GM21576 (cell line): ENCODE measurements around the gene CD68.

ENCODE experiments used
- ATAC-seq: cut with Tn5 transposase; IDR thresholded peaks from one replicate; pipeline ENCODE4 v1.9.1; 2021; ENCODE audit warnings: mild to moderate bottlenecking, moderate library complexity; ENCODE audit not compliant: unreplicated experiment

CD68 gene

DNA sequence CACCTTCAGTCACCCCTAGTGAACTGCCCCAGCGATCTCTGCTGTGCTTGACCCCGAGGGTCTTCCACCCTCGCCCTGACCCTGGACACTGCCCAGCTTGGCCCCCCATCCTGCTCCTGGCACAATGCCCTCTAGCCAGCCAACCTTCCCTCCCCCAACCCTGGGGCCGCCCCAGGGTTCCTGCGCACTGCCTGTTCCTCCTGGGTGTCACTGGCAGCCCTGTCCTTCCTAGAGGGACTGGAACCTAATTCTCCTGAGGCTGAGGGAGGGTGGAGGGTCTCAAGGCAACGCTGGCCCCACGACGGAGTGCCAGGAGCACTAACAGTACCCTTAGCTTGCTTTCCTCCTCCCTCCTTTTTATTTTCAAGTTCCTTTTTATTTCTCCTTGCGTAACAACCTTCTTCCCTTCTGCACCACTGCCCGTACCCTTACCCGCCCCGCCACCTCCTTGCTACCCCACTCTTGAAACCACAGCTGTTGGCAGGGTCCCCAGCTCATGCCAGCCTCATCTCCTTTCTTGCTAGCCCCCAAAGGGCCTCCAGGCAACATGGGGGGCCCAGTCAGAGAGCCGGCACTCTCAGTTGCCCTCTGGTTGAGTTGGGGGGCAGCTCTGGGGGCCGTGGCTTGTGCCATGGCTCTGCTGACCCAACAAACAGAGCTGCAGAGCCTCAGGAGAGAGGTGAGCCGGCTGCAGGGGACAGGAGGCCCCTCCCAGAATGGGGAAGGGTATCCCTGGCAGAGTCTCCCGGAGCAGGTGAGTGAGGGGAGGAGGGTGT, 20.7 kb upstream of the CD68 start, which contains the start of gene TNFSF13:
Gene TNFSF13, plus strand, starts transcription at position 207 of the 776 bp plus-strand sequence. Its CDS starts 290 bp downstream, at position 497.
- no peak for ATAC-seq

DNA sequence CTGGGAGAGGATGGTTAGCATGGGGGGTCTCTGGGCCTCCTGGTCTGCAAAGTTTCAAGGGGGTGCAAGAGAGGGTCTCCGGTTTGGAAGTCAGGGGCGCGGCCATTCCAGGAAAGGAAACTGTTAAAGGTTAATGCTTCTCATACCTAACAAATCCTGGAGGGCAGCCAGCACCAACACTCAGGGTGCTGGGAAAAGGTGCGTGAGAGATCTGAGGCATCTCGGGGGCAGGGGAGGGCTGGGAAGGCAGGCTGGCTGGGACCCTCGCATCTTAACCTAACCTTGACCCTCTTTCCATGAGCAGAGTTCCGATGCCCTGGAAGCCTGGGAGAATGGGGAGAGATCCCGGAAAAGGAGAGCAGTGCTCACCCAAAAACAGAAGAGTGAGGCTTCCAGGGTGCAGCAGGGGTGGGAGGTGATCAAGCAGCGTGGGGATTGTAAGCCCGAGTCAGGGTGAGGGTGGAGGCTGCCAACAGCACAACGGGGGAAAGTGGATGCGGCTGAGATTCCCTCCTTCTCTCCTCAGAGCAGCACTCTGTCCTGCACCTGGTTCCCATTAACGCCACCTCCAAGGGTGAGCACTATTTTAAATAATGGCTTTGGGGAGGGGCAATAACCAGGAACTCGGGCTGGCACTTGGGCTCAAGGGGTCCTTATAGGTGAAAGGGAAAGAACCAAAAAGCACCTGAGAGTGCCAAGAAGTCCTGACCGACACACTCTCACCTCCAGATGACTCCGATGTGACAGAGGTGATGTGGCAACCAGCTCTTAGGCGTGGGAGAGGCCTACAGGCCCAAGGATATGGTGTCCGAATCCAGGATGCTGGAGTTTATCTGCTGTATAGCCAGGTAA, 19.9 kb upstream of the CD68 start:
- no peak for ATAC-seq

DNA sequence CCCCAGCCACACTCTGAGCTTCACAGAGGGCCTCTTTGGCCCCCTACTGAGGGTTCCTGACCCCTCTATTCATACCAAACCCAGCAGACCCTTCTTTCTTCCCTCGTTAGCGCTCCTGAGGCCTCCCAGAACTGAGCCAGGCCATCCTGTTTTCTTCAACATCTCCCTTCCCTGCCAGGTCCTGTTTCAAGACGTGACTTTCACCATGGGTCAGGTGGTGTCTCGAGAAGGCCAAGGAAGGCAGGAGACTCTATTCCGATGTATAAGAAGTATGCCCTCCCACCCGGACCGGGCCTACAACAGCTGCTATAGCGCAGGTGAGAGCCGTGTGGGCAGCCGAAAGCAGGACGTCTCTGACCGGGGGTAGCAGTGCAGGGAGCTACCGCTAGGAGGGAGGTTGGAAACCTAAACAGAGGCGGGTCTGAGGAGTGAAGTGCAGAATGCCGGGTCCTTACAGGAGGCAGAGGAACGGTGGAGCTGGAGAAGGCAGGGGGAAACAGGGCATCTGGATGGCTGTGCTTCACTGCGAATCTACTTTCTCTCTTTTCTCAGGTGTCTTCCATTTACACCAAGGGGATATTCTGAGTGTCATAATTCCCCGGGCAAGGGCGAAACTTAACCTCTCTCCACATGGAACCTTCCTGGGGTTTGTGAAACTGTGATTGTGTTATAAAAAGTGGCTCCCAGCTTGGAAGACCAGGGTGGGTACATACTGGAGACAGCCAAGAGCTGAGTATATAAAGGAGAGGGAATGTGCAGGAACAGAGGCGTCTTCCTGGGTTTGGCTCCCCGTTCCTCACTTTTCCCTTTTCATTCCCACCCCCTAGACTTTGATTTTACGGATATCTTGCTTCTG, 19.0 kb upstream of the CD68 start:
- no peak for ATAC-seq

DNA sequence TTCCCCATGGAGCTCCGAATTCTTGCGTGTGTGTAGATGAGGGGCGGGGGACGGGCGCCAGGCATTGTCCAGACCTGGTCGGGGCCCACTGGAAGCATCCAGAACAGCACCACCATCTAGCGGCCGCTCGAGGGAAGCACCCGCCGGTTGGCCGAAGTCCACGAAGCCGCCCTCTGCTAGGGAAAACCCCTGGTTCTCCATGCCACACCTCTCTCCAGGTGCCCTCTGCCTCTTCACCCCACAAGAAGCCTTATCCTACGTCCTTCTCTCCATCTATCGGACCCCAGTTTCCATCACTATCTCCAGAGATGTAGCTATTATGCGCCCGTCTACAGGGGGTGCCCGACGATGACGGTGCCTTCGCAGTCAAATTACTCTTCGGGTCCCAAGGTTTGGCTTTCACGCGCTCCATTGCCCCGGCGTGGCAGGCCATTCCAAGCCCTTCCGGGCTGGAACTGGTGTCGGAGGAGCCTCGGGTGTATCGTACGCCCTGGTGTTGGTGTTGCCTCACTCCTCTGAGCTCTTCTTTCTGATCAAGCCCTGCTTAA, 18.3 kb upstream of the CD68 start:
- peak; percentile 46 for ATAC-seq

DNA sequence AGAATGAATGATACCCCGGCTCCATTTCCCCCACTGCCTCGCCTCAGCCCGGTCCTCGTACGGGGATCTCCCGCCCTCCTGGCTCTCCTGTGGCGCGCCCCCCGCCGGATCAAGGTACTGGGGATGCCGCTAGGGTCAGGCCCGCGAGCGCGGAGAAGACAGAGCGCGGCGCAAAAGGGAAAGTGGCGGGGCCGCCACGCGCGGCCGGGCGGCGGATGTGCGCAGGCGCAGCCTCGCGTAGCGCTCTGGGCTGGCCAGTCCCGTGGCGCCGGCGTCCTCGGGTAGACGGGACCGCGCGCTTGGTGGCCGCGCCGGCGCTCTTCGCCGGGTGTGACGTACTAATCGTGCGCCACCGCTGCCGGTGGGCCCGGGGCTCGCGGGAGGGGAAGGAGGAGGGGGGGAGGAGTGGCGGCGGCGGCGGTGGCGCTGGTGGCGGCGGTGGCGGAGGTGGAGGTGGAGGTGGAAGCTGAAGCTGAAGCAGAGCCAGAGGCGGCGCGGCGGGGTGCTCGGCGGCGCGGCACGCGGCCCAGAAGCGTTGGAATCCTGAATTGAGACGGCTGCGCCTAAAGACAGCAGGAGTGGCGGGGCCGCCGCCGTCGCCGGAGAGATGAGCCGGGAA, 17.7 kb upstream of the CD68 start, which contains the start of gene SENP3:
Gene SENP3, plus strand, starts transcription at position 331 of the 619 bp plus-strand sequence. CDS start 1,158 bp downstream, outside the sequence.
- ATAC-seq, result peak; percentile 48

DNA sequence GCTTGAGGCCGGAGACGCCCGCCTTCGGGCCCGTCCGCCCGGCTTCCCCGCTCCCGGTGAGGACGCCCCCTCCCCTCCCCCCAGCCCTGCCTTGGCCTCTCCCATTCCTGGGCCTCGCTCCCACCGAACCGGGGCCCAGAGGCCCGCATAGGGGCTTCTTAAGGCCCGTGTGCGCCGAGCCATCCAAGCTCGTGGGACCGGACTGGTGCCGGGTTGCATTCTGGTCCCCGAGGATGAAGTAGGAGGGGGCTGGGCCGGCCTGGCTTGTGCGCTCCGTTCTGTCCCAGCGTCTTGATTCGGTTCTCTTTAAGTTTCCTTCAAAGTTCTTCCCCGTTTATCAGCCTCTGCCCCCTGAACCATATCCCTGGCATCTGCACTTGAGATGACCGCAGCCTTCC, 17.2 kb upstream of the CD68 start:
- peak; percentile 2 for ATAC-seq

DNA sequence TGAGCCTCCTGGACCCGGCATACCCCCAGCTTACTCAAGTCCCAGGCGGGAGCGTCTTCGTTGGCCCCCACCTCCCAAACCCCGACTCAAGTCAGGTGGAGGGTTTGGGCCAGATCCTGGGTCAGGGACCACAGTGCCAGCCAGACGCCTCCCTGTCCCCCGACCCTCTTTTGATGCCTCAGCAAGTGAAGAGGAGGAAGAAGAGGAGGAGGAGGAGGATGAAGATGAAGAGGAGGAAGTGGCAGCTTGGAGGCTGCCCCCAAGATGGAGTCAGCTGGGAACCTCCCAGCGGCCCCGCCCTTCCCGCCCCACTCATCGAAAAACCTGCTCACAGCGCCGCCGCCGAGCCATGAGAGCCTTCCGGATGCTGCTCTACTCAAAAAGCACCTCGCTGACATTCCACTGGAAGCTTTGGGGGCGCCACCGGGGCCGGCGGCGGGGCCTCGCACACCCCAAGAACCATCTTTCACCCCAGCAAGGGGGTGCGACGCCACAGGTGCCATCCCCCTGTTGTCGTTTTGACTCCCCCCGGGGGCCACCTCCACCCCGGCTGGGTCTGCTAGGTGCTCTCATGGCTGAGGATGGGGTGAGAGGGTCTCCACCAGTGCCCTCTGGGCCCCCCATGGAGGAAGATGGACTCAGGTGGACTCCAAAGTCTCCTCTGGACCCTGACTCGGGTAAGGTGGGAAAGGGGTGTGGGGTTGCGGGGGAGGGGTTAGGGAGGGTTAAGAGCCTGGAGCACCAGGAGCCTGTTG, 16.1 kb upstream of the CD68 start:
- ATAC-seq, result no peak

DNA sequence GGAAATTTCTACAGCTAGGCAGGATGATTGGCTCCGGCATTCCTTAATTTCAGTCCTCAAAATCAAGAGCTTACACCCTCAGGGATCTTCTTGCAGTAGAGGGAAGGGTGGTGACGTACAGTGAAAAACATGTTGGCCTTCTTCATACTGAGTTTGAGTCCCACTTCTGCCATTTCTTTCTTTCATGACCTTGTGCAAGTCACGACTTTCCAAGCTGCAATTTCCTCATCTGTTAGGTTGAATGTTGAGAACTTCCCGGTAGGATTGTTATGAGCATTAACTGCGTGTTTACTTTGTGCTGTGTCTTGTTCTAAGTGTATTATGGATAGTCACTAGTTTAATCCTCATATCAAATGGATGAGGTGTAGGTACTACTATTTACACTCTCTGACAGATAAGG, 9.9 kb upstream of the CD68 start:
- no peak for ATAC-seq

DNA sequence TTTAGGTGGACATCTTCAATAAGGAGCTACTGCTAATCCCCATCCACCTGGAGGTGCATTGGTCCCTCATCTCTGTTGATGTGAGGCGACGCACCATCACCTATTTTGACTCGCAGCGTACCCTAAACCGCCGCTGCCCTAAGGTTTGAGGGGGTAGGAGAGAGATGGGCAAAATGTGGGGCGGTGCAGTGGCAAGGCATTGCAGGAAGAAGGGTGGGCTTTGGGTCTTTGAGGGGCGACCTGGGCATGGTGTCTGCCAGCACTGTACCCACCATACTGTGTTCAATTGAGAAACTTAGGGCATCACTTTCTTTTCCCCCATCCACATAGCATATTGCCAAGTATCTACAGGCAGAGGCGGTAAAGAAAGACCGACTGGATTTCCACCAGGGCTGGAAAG, 9.1 kb upstream of the CD68 start:
- no peak for ATAC-seq

DNA sequence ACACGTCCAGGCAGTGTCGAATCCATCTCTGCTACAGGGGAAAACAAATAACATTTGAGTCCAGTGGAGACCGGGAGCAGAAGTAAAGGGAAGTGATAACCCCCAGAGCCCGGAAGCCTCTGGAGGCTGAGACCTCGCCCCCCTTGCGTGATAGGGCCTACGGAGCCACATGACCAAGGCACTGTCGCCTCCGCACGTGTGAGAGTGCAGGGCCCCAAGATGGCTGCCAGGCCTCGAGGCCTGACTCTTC, 7.2 kb upstream of the CD68 start:
- ATAC-seq, result no peak

DNA sequence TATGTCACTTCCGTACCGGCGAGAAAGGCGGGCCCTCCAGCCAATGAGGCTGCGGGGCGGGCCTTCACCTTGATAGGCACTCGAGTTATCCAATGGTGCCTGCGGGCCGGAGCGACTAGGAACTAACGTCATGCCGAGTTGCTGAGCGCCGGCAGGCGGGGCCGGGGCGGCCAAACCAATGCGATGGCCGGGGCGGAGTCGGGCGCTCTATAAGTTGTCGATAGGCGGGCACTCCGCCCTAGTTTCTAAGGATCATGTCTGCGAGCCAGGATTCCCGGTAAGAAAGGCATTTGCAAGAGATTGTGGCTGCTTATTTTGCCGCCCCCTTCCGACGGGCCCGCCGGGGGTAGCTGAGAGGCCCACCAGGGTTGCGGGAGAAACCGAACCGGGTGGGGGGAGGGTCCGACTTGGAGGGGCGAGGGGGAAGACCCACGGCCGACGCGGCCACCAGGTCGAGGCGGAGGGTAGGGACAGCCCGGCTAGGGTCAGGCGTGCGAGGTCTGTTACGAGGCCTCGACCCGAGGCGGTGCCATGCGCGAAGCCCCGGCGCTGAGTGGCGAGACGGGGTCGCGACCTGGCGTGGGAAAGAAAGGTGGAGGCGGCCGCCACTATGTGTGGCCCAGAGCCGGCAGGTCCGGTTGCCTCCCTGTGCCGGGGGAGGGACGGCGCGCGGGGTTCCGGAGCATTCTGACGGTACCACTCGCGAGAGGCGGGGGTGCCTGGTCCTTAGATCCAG, 6.7 kb upstream of the CD68 start:
- peak; percentile 88 for ATAC-seq

DNA sequence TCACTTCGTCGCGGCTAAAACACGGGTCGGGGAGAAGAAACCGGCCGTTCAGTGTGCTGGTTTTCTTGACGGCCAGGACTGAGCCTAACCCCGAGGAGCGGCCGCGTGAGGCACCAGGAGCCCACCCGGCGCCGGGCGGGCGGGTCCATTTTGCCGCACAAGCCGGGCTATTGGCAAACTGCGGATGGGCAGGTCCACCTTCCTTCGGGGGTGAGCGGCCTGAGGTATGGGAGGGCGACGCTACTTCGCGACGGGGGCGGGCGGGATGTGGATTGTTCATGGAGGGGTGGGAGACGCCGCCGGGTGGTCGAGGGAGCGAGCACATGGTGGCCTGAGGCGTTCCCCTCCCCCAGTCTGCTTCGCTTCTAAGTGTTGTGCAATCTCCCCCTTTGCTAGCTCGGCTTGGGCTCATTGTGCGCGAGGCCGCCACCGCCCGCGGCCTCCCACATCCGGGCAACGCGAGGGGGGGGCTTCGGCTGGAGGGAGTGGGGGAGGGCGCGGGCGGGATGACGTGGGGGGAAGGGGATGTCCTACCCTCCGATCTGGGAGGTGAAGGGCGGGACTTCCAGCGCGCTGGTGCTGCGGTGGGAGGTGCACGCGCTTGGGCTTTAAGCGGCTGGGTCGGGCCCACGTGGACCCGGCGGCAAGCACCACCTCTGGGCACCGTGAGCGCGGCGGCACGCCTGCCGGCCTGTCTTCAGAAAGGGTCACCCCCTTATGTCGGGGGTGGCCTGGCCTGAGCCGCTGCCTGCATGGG, 5.9 kb upstream of the CD68 start:
- peak; percentile 23 for ATAC-seq

DNA sequence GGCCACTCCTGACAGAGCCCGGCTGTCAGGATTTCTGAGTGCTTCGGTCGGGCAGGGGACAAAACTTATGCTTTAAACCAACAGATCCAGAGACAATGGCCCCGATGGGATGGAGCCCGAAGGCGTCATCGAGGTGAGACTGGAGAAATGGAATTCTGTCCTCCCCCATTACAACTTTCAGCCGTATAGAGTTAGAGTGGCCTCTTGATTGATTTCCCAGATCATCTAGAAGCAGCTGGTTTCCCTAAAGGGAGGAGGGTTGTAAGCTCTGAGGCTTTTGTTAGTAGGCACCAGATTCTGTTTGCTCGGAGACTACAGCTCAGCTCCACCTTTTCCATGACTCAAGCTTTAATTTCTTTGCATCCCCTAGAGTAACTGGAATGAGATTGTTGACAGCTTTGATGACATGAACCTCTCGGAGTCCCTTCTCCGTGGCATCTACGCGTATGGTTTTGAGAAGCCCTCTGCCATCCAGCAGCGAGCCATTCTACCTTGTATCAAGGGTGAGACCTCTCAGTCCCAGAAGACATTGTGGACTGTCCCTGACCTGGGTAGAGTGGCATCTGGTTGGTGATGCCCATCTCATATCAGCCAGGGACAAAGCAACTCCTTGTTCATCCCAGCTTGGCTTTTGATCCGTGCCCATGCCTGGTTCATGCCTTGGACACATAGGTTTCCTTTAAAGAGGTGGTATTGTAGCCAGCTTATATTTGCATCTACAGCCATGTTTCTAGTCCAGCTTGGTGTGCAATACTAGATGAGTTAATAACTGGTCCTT, 5.1 kb upstream of the CD68 start:
- no peak for ATAC-seq

DNA sequence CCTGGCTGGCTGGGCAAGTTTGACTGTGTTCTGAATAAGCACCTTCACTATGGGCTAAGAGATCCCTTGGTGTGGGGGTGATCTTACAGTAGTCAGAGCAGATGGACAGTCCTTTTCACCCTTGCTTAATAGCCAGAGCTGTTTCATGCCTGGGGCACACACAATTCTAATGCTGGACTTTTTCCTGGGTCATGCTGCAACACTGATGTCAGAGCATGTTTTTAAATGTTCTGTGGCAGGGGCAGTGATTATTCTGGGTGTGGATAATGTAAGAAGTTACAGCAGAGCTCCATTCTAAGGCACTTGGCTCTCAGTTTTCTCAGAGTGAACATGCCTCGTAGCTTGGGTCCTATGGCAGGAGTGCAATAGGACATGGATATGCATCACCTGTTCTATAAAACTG, 4.0 kb upstream of the CD68 start:
- ATAC-seq, result no peak

DNA sequence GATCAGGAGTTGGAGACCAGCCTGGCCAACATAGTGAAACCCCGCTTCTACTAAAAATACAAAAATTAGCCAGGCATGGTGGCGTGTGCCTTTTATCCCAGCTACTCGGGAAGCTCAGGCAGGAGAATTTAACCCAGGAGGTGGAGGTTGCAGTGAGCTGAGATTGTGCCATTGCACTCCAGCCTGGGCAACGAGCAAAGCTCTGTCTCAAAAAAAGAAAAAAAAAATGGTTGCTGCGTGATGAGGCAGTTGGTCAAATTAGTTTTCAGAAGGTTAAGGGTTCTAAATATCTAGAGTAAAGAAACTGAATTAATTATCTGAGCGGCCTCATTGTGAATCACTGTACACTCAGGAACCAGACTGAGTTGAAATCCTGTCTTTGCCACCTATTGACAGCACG, 3.5 kb upstream of the CD68 start:
- no peak for ATAC-seq

DNA sequence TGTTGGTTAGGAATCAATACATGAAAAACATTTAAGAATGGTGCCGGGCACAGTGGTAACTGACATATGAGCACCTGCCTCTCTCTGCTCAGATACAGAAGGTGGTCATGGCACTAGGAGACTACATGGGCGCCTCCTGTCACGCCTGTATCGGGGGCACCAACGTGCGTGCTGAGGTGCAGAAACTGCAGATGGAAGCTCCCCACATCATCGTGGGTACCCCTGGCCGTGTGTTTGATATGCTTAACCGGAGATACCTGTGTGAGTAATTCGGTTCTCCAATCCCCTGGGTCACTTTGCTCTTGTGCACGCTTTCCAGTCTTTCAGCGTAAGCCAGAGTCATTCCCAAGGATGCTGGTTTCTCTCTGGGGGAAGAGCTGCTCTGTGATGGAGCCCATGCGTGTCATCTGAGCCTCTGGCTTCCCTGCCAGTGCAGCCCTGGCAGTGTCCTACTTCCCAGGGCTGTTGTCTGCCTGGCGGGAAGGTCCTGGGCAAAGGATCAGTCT, 3.0 kb upstream of the CD68 start:
- no peak for ATAC-seq
